ENCODE data around the gene CDH15. TPM values are rescaled to one million over a fixed set of nuclear protein-coding genes. Genes with fewer than 3 reads are reported as not detected.

Gene CDH15
- total RNA-seq, 1 experiment from 2014 or later: 3.8 TPM

GRCh38 chr16:89142474-89143195, 28.9 kb upstream of the CDH15 start:
- DNase-seq (ENCODE audit: low read depth, low spot score): no peak
- BruUV-seq (replicated peaks): no TSS peak

GRCh38 chr16:89143201-89143741, 28.3 kb upstream of the CDH15 start:
- Histone ChIP-seq H3K79me2 (ENCODE audit: insufficient read depth, low read length) (no peaks in the 10 kb centered on the region), H3K27ac (ENCODE audit: low read depth, low read length) (no peak overlapping the region), H3K9ac (ENCODE audit: low read length) (no peak overlapping the region), H2AFZ (ENCODE audit: low read depth, low read length, poor library complexity, severe bottlenecking) (no peak overlapping the region), H3K27me3 (ENCODE audit: insufficient read depth, low read length) (no peaks in the 10 kb centered on the region), H4K20me1 (ENCODE audit: insufficient read depth) (no peaks in the 10 kb centered on the region), H3K4me2 (ENCODE audit: low read length) (no peak overlapping the region), H3K4me1 (ENCODE audit: control insufficient read depth in 1 of 2, insufficient read depth in 2 of 2, low read length in 2 of 2) (no peaks in the 10 kb centered on the region), H3K9me3 (ENCODE audit: control insufficient read depth in 1 of 2, insufficient read depth in 1 of 2, low read depth in 1 of 2, low read length in 2 of 2) (peaks cover 0 to 3% of the 10 kb centered on the region in 2 experiments; a peak in 1 of 4 replicates), H3K9me2 (ENCODE audit: insufficient read depth) (no peaks in the 10 kb centered on the region), H3K36me3 (ENCODE audit: control insufficient read depth in 1 of 2, insufficient read depth in 2 of 2, low read length in 2 of 2) (peaks cover 10 to 12% of the 10 kb centered on the region in 2 experiments), H3K4me3 (replicated peaks in 1 of 2; ENCODE audit: low read depth in 1 of 2, low read length in 2 of 2) (no peak overlapping the region)
- intact Hi-C loops (cut with micrococcal nuclease): no loop called here
- DNase-seq (ENCODE audit: low read depth, low spot score) (no peak), ATAC-seq (no peak)
- no TSS peak for BruUV-seq (replicated peaks)
- ChIA-PET RAD21 (ENCODE audit: low non-redundant PET in 1 of 2, low total read pairs in 2 of 2, uncharacterized antibody in 2 of 2, unreplicated experiment in 2 of 2) (no interaction called here), CTCF (no interaction called here), POLR2A (no interaction called here)
- TF ChIP-seq SIN3A (IDR thresholded peaks at IDR 0.05; ENCODE audit: low read depth) (no peak), ZFX (IDR thresholded peaks at IDR 0.05) (no peak), YY1 (IDR thresholded peaks at IDR 0.05; ENCODE audit: extremely low read depth, insufficient replicate concordance, low read depth, low read length) (no peak), ATF3 (IDR thresholded peaks at IDR 0.05) (no peak), JUND (IDR thresholded peaks at IDR 0.05) (no peak), POLR2AphosphoS5 (IDR thresholded peaks at IDR 0.05; ENCODE audit: low read depth, low read length) (no peak), EZH2phosphoT487 (IDR thresholded peaks at IDR 0.05; ENCODE audit: borderline replicate concordance) (no peak), SP1 (IDR thresholded peaks at IDR 0.05; ENCODE audit: low read depth) (no peak), RAD21 (IDR thresholded peaks at IDR 0.05; ENCODE audit: low read depth) (no peak), CTCF (IDR thresholded peaks at IDR 0.05 in 2 of 3, conservative IDR thresholded peaks at IDR 0.05 in 1 of 3; ENCODE audit: borderline replicate concordance in 1 of 3, insufficient read depth in 1 of 3, low read depth in 2 of 3, low read length in 2 of 3) (no peak), EGR1 (IDR thresholded peaks at IDR 0.05; ENCODE audit: low read depth) (no peak), CEBPB (IDR thresholded peaks at IDR 0.05; ENCODE audit: low read depth) (no peak), FOSL1 (IDR thresholded peaks at IDR 0.05; ENCODE audit: low read depth) (no peak), CBX3 (IDR thresholded peaks at IDR 0.05; ENCODE audit: low read depth) (no peak), ZNF274 (IDR thresholded peaks at IDR 0.05; ENCODE audit: low read depth, low read length) (no peak), MAX (IDR thresholded peaks at IDR 0.05) (no peak)

More at GRCh38 chr16:89142474-89143195, 28.9 kb upstream of the CDH15 start:
- TF ChIP-seq RAD21 (IDR thresholded peaks at IDR 0.05; ENCODE audit: low read depth) (no peak), CBX3 (IDR thresholded peaks at IDR 0.05; ENCODE audit: low read depth) (no peak), JUND (IDR thresholded peaks at IDR 0.05) (no peak), FOSL1 (IDR thresholded peaks at IDR 0.05; ENCODE audit: low read depth) (no peak), EZH2phosphoT487 (IDR thresholded peaks at IDR 0.05; ENCODE audit: borderline replicate concordance) (no peak), EZH2 (IDR thresholded peaks at IDR 0.05) (no peak), ATF3 (IDR thresholded peaks at IDR 0.05) (no peak), EGR1 (IDR thresholded peaks at IDR 0.05; ENCODE audit: low read depth) (no peak)
- H3K9me3 ChIP-seq (ENCODE audit: control insufficient read depth in 1 of 2, insufficient read depth in 1 of 2, low read depth in 1 of 2, low read length in 2 of 2): no peaks in the 10 kb centered on the region
- H3K27ac ChIP-seq (ENCODE audit: low read depth, low read length): no peak overlapping the region
- no peaks in the 10 kb centered on the region for H4K20me1 ChIP-seq (ENCODE audit: insufficient read depth)
- H3K9me2 ChIP-seq (ENCODE audit: insufficient read depth): no peaks in the 10 kb centered on the region
- ATAC-seq: peak; percentile 12; the same call in 1 of the 2 replicates
- ChIA-PET POLR2A (no interaction called here), CTCF (no interaction called here), RAD21 (ENCODE audit: low non-redundant PET in 1 of 2, low total read pairs in 2 of 2, uncharacterized antibody in 2 of 2, unreplicated experiment in 2 of 2) (no interaction called here)
- no peak overlapping the region for H3K9ac ChIP-seq (ENCODE audit: low read length)
- no peak overlapping the region for H3K4me3 ChIP-seq (replicated peaks in 1 of 2; ENCODE audit: low read depth in 1 of 2, low read length in 2 of 2)
- H3K36me3 ChIP-seq (ENCODE audit: control insufficient read depth in 1 of 2, insufficient read depth in 2 of 2, low read length in 2 of 2): peaks cover 9 to 12% of the 10 kb centered on the region in 2 experiments
- no peak overlapping the region for H2AFZ ChIP-seq (ENCODE audit: low read depth, low read length, poor library complexity, severe bottlenecking)
- intact Hi-C loops (cut with micrococcal nuclease): no loop called here
- H3K79me2 ChIP-seq (ENCODE audit: insufficient read depth, low read length): no peaks in the 10 kb centered on the region
- H3K4me2 ChIP-seq (ENCODE audit: low read length): no peak overlapping the region
- no peaks in the 10 kb centered on the region for H3K27me3 ChIP-seq (ENCODE audit: insufficient read depth, low read length)
- H3K4me1 ChIP-seq (ENCODE audit: control insufficient read depth in 1 of 2, insufficient read depth in 2 of 2, low read length in 2 of 2): no peaks in the 10 kb centered on the region

Data from HCT116 (cell line).